Measurements from ENCODE around the gene ERF.
A peak's percentile ranks its signal among the peaks of the same experiment; 100 is the strongest.

The ERF gene

GRCh38 chr19:42249149-42249750, 5.7 kb downstream of the ERF start:
- Histone ChIP-seq H3K4me1 (ENCODE audit: control insufficient read depth, insufficient read depth, low read length, poor library complexity, severe bottlenecking) (peaks cover 28% of the 10 kb centered on the region), H3K27ac (ENCODE audit: insufficient read depth, low read length, poor library complexity, severe bottlenecking) (no peak overlapping the region), H3K27me3 (replicated peaks; ENCODE audit: control insufficient read depth, insufficient read depth, low read length, poor library complexity, severe bottlenecking) (no peaks in the 10 kb centered on the region), H3K9me3 (ENCODE audit: control insufficient read depth, low read length) (no peaks in the 10 kb centered on the region), H3K36me3 (ENCODE audit: control insufficient read depth, insufficient read depth, low read length) (peaks cover 11% of the 10 kb centered on the region), H3K4me3 (ENCODE audit: insufficient read depth, low read depth, low read length, poor library complexity, severe bottlenecking) (no peak overlapping the region)
- no peak for DNase-seq

DNA sequence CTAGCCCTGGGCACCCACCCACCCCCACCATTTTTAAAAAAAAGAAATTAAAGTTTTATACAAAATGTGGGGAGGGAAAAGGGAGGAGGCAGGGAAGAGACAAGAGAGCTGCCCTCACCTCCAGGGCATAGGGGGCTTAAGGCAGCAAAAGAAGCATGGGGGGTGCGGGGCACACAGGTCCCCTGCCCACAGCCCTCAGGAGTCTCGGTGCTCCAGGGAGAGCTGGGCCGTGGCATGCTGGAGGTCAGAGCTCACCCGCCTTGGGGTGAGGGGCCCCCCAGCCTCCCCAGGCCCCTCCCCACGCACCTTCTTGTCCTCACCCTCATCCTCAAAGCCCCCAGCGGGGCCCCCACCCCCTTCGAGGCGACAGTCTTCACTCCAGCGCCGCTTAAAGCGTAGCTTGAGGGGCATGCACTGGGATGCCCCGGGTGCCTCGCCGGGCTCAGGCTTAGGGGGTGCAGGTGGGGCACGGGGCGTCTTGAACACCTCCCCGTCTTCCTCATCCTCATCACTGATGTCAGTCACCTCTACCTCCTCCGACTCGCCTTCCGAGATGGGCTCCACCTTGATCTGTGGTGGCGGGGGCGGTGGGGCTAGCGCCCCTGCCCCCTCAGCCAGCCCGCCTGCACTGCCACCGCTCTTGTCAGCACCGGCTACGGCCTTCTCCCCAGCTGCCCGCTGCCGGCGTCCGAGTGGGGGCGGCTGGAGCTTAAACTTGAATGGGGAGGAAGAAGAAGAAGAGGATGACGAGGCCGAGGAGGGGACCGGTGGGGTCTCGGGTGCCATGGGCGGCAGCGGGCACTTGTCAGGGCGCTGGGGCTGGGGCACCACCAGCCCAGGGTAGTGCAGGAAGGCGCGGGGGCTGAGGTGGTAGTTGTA, 6.4 kb downstream of the ERF start:
- Histone ChIP-seq H3K4me1 (ENCODE audit: control insufficient read depth, insufficient read depth, low read length, poor library complexity, severe bottlenecking) (peaks cover 35% of the 10 kb centered on the region), H3K9me3 (ENCODE audit: control insufficient read depth, low read length) (no peaks in the 10 kb centered on the region), H3K4me3 (ENCODE audit: insufficient read depth, low read depth, low read length, poor library complexity, severe bottlenecking) (no peak overlapping the region), H3K27me3 (replicated peaks; ENCODE audit: control insufficient read depth, insufficient read depth, low read length, poor library complexity, severe bottlenecking) (no peaks in the 10 kb centered on the region), H3K27ac (ENCODE audit: insufficient read depth, low read length, poor library complexity, severe bottlenecking) (no peak overlapping the region), H3K36me3 (ENCODE audit: control insufficient read depth, insufficient read depth, low read length) (peaks cover 11% of the 10 kb centered on the region)
- DNase-seq = no peak

DNA sequence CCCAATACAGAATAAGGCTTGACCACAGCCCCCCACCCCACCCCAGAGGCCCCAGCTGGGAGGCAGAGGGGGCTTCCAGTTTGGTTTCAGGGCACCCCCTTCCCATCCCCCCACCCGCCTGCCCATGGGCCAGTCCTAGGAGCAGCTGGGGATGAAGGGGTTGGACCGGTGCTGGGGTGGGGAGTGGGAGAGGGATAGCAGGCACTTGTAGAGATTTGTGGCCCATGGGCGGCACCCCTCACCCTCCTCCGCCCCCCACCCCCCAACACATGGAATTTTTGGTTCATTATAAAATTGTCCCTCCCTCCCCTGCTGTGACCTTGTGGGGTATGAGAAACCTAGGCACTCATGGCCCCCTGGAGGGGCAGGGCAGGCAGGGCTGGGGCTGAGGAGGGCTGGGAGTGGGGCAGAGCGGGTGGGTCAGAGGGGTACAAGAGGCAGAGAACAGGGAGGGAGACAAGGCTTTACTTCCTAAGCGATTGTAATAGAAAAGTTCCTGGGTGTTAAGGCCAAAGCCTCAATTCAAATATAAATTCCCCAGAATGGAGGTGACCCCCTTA, 7.2 kb downstream of the ERF start:
- peaks cover 32% of the 10 kb centered on the region for H3K4me1 ChIP-seq (ENCODE audit: control insufficient read depth, insufficient read depth, low read length, poor library complexity, severe bottlenecking)

DNA sequence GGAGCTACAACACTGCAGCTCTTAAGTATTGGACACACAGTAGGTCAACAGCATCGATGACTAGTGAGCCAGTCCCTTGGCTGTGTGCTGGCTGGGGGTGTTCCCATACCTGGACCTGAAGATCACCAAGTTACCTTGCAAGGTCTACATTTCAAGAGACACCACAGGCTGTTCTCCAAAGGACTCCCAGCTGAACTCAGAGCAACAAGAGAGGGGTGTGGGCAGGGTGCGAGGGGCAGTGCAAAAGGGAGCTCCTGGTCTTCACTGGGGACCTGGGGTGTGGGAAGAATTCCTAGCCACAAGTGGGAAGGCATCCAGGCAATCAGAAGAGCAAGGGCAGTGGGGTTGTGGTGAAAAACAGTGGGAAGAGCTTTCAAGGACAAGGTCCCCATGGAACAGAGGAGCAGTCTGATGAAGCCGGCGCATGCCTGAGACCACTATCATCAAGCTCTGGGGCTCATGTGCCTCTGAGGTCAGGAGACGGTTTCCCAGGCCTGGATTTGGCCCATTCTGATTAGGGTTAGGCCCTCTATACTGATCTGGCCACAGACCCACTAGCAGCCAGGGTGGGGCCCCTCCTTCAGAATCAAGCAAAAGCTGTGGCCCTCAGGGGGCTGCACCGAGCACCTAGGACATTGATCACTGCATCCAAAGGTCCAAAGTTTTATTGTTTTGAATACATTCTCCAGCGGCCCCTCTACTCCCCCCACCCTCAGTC, 7.8 kb downstream of the ERF start:
- Histone ChIP-seq H3K4me1 (ENCODE audit: control insufficient read depth, insufficient read depth, low read length, poor library complexity, severe bottlenecking) (peaks cover 28% of the 10 kb centered on the region), H3K27me3 (replicated peaks; ENCODE audit: control insufficient read depth, insufficient read depth, low read length, poor library complexity, severe bottlenecking) (no peaks in the 10 kb centered on the region), H3K36me3 (ENCODE audit: control insufficient read depth, insufficient read depth, low read length) (peaks cover 11% of the 10 kb centered on the region), H3K9me3 (ENCODE audit: control insufficient read depth, low read length) (no peaks in the 10 kb centered on the region), H3K4me3 (ENCODE audit: insufficient read depth, low read depth, low read length, poor library complexity, severe bottlenecking) (no peak overlapping the region), H3K27ac (ENCODE audit: insufficient read depth, low read length, poor library complexity, severe bottlenecking) (no peak overlapping the region)
- no peak for DNase-seq

More for the DNA sequence above, 7.2 kb downstream of the ERF start:
- no peak for DNase-seq
- peaks cover 11% of the 10 kb centered on the region for H3K36me3 ChIP-seq (ENCODE audit: control insufficient read depth, insufficient read depth, low read length)
- H3K27ac ChIP-seq (ENCODE audit: insufficient read depth, low read length, poor library complexity, severe bottlenecking) = no peak overlapping the region
- no peaks in the 10 kb centered on the region for H3K27me3 ChIP-seq (replicated peaks; ENCODE audit: control insufficient read depth, insufficient read depth, low read length, poor library complexity, severe bottlenecking)
- no peak overlapping the region for H3K4me3 ChIP-seq (ENCODE audit: insufficient read depth, low read depth, low read length, poor library complexity, severe bottlenecking)
- H3K9me3 ChIP-seq (ENCODE audit: control insufficient read depth, low read length) = no peaks in the 10 kb centered on the region

- H3K4me3 ChIP-seq (ENCODE audit: insufficient read depth, low read depth, low read length, poor library complexity, severe bottlenecking) = no peak overlapping the region
- H3K4me1 ChIP-seq (ENCODE audit: control insufficient read depth, insufficient read depth, low read length, poor library complexity, severe bottlenecking) = peaks cover 29% of the 10 kb centered on the region
- H3K27me3 ChIP-seq (replicated peaks; ENCODE audit: control insufficient read depth, insufficient read depth, low read length, poor library complexity, severe bottlenecking) = no peaks in the 10 kb centered on the region
- no peak for DNase-seq
- no peaks in the 10 kb centered on the region for H3K9me3 ChIP-seq (ENCODE audit: control insufficient read depth, low read length)
- no peak overlapping the region for H3K27ac ChIP-seq (ENCODE audit: insufficient read depth, low read length, poor library complexity, severe bottlenecking)
- peaks cover 11% of the 10 kb centered on the region for H3K36me3 ChIP-seq (ENCODE audit: control insufficient read depth, insufficient read depth, low read length)
Measured at GRCh38 chr19:42246143-42246921, 8.6 kb downstream of the ERF start.

- peaks cover 10% of the 10 kb centered on the region for H3K36me3 ChIP-seq (ENCODE audit: control insufficient read depth, insufficient read depth, low read length)
- DNase-seq = no peak
- H3K27ac ChIP-seq (ENCODE audit: insufficient read depth, low read length, poor library complexity, severe bottlenecking) = peak overlapping the region; percentile 77
- peaks cover 25% of the 10 kb centered on the region for H3K4me1 ChIP-seq (ENCODE audit: control insufficient read depth, insufficient read depth, low read length, poor library complexity, severe bottlenecking)
- H3K27me3 ChIP-seq (replicated peaks; ENCODE audit: control insufficient read depth, insufficient read depth, low read length, poor library complexity, severe bottlenecking) = no peaks in the 10 kb centered on the region
- H3K9me3 ChIP-seq (ENCODE audit: control insufficient read depth, low read length) = no peaks in the 10 kb centered on the region
- no peak overlapping the region for H3K4me3 ChIP-seq (ENCODE audit: insufficient read depth, low read depth, low read length, poor library complexity, severe bottlenecking)
Measured at GRCh38 chr19:42245231-42245630, 9.7 kb downstream of the ERF start.

DNA sequence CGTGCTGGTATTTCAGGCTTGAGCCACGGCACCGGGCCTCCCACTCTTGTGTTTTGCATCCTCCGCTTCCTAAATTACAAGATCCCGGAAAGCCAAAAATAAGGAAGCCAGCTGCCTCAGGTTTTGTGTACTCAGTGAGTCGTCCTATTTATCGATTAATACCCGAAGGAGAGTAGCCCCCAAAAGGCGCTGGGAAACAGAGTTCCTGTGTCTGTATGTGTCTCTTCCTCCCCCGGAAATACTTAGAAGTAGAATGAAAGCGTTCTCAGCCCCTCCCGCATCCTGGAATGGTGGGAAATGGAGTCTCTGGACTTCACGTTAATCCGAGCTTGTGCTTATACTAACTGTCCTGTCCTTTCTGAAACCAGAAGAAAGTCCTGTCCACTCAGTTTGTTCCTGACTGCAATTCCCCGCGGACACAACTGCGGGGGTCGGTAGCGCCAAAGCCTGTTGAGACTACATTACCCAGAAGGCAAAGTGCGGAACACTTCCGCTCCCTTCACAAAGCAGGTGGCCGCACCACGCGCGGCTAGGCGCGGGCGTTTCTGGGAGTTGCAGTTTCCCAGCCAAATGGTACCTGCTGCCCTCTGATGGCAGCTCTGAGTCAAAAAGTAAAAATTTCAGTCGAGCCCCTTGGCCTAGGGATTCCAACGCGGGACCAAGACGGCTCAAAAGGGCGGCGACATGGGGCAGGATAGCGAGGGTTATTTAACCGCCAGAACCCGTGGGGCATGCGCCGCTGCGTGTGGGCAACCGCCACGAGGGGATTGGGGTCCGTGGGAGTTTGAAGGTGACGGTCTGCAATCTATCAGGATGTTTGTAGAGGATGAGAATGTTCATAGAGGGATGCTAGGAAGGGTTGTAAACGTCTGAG, 10.3 kb downstream of the ERF start:
- Histone ChIP-seq H3K9me3 (ENCODE audit: control insufficient read depth, low read length) (no peaks in the 10 kb centered on the region), H3K27ac (ENCODE audit: insufficient read depth, low read length, poor library complexity, severe bottlenecking) (peak overlapping the region; percentile 77), H3K4me1 (ENCODE audit: control insufficient read depth, insufficient read depth, low read length, poor library complexity, severe bottlenecking) (peaks cover 25% of the 10 kb centered on the region), H3K36me3 (ENCODE audit: control insufficient read depth, insufficient read depth, low read length) (peaks cover 3% of the 10 kb centered on the region), H3K27me3 (replicated peaks; ENCODE audit: control insufficient read depth, insufficient read depth, low read length, poor library complexity, severe bottlenecking) (no peaks in the 10 kb centered on the region), H3K4me3 (ENCODE audit: insufficient read depth, low read depth, low read length, poor library complexity, severe bottlenecking) (peak overlapping the region; percentile 75)
- peak; percentile 73 to 88 (median 85) for DNase-seq

DNA sequence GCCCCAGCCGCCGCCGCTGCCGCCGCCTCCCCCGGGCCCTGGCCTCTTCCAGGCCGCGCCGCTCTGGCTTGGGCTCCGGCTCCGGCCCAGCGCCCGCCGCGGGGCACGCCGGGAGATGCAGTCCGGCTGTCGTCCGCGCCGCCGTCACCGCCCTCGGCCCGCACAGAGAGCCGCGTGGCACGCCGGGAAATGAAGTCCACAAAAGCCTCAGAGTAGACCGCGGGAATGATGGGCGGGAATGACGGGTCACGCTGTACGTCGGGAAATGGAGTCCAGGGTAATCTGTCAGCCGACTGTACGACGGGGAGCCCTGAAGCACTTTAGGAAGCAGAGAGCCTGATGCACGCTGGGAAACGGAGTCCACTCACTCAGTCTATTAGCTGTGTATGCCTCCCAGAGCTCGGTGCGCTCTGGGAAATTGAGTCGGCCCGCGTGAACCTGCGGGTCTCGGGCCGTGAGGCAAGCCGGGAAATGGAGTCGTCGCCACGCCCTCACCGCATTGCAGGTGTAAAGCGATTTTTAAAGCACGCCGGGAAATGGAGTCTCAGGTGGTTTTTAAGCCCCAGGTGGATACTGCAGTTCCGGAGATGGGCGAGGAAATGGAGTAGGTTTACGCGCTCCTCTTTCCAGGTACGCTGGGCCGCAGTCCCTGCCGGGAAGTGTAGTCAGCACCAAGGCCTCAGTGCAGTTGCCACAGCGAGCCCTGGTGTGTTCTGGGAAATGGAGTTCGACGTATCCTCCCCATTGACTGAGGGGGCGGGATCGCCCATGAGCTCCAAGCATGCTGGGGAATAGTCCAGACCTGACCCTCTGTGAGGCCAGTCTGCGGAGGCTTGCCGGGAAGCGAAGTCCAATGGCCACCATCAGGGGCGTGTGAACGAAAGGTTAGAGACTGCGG, 12.2 kb downstream of the ERF start, which contains the start of gene GSK3A:
Gene GSK3A, minus strand, starts transcription at position 91 of the 898 bp plus-strand sequence. CDS start 137 bp downstream, outside the sequence.
- Histone ChIP-seq H3K27ac (ENCODE audit: insufficient read depth, low read length, poor library complexity, severe bottlenecking) (peak within 1 kb of the TSS; percentile 82), H3K4me3 (ENCODE audit: insufficient read depth, low read depth, low read length, poor library complexity, severe bottlenecking) (peak within 1 kb of the TSS; percentile 57), H3K9me3 (ENCODE audit: control insufficient read depth, low read length) (no peaks in the 10 kb centered on the region), H3K27me3 (replicated peaks; ENCODE audit: control insufficient read depth, insufficient read depth, low read length, poor library complexity, severe bottlenecking) (no peaks in the 10 kb centered on the region), H3K36me3 (ENCODE audit: control insufficient read depth, insufficient read depth, low read length) (peaks cover 6% of the 10 kb centered on the region), H3K4me1 (ENCODE audit: control insufficient read depth, insufficient read depth, low read length, poor library complexity, severe bottlenecking) (peaks cover 25% of the 10 kb centered on the region)
- DNase-seq = peak; percentile 94 to 97 (median 96)
